K562 treated with DMSO at 1 percent for 12 hours (cell line): ENCODE results near the gene ACE2. TPM values are rescaled to one million over a fixed set of nuclear protein-coding genes. Genes with fewer than 3 reads are reported as not detected.

ENCODE experiments used
- total RNA-seq: library from RNA; unstranded; fragments of 300-600 nt; gene quantifications from 2 replicates; pipeline ENCODE4 v1.2.3, GENCODE V29; 2022; ENCODE audit not compliant: insufficient read depth

Gene ACE2
- total RNA-seq: not detected in 2 replicates

GRCh38 chrX:15600745-15601144, at the start of gene ACE2:
TSS of gene ACE2 (minus strand) at chrX:15600960. CDS start at chrX:15600911, 49 bp downstream.

Other genes starting within 250 kb of the ACE2 start
- not detected in 2 replicates for gene VEGFD, start 216.5 kb downstream of the ACE2 start, total RNA-seq
- gene PIR, start 107.6 kb downstream of the ACE2 start, total RNA-seq: 12.8 and 15.7 TPM in 2 replicates
- gene BMX, start 100.2 kb downstream of the ACE2 start, total RNA-seq: not detected in 2 replicates
- not detected in 2 replicates for gene CLTRN, start 63.8 kb upstream of the ACE2 start, total RNA-seq
- 0.48 and 1.1 TPM in 2 replicates for gene CA5B, start 137.3 kb upstream of the ACE2 start, total RNA-seq
- 12.2 and 14.9 TPM in 2 replicates for gene ZRSR2, start 189.5 kb upstream of the ACE2 start, total RNA-seq